ENCODE measurements around the gene OR1I1. TPM values are rescaled to one million over a fixed set of nuclear protein-coding genes. Genes with fewer than 3 reads are reported as not detected.
A peak's percentile ranks its signal among the peaks of the same experiment; 100 is the strongest.

Gene OR1I1
- total RNA-seq, 1 donor from 2014 or later, result not detected

GRCh38 chr19:15104003-15104402 is 22.0 kb downstream of the OR1I1 start:
- Mint-ChIP-seq H3K27me3 (ENCODE audit: unreplicated experiment) (peaks cover 17% of the 10 kb centered on the region), H3K4me3 (ENCODE audit: unreplicated experiment) (no peak overlapping the region), H3K27ac (ENCODE audit: unreplicated experiment) (no peak overlapping the region), H3K36me3 (ENCODE audit: low read depth, unreplicated experiment) (peaks cover 7% of the 10 kb centered on the region), H3K4me1 (ENCODE audit: unreplicated experiment) (peaks cover 20% of the 10 kb centered on the region), H3K9me3 (ENCODE audit: unreplicated experiment) (peaks cover 4% of the 10 kb centered on the region)
- DNase-seq (ENCODE audit: low spot score), result no peak
- TF ChIP-seq, protein P1, sequence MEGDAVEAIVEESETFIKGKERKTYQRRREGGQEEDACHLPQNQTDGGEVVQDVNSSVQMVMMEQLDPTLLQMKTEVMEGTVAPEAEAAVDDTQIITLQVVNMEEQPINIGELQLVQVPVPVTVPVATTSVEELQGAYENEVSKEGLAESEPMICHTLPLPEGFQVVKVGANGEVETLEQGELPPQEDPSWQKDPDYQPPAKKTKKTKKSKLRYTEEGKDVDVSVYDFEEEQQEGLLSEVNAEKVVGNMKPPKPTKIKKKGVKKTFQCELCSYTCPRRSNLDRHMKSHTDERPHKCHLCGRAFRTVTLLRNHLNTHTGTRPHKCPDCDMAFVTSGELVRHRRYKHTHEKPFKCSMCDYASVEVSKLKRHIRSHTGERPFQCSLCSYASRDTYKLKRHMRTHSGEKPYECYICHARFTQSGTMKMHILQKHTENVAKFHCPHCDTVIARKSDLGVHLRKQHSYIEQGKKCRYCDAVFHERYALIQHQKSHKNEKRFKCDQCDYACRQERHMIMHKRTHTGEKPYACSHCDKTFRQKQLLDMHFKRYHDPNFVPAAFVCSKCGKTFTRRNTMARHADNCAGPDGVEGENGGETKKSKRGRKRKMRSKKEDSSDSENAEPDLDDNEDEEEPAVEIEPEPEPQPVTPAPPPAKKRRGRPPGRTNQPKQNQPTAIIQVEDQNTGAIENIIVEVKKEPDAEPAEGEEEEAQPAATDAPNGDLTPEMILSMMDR (IDR thresholded peaks at IDR 0.05; ENCODE audit: unreplicated experiment), result no peak

GRCh38 chr19:15104411-15104810 is 22.4 kb downstream of the OR1I1 start:
- Mint-ChIP-seq H3K9me3 (ENCODE audit: unreplicated experiment) (peaks cover 4% of the 10 kb centered on the region), H3K27me3 (ENCODE audit: unreplicated experiment) (peaks cover 17% of the 10 kb centered on the region), H3K36me3 (ENCODE audit: low read depth, unreplicated experiment) (peaks cover 7% of the 10 kb centered on the region), H3K27ac (ENCODE audit: unreplicated experiment) (no peak overlapping the region), H3K4me3 (ENCODE audit: unreplicated experiment) (no peak overlapping the region), H3K4me1 (ENCODE audit: unreplicated experiment) (peaks cover 20% of the 10 kb centered on the region)
- TF ChIP-seq, protein P1 (IDR thresholded peaks at IDR 0.05; ENCODE audit: unreplicated experiment), result no peak
- DNase-seq (ENCODE audit: low spot score), result no peak

DNA sequence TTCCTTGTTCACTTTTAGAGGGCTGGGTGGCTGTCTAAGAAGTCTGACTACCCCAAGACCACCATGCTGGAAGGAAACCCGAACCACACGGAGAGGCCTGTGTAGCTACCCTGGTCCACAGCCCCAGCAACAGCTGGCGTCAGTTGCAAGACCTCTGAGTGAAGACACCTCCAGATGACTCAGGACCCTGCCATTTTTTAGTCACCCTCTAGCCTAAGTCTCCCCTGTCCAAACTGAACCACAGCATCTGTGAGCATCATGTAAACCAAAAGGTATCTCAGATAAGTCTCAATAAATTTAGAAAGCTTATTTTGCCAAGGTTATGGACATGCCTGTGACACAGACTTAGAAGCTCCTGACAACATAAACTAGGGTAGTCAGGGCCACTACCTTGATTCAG is 23.0 kb downstream of the OR1I1 start:
- H3K27ac Mint-ChIP-seq (ENCODE audit: unreplicated experiment), result peak overlapping the region; percentile 26
- H3K36me3 Mint-ChIP-seq (ENCODE audit: low read depth, unreplicated experiment), result peaks cover 7% of the 10 kb centered on the region
- no peak for DNase-seq (ENCODE audit: low spot score)
- TF ChIP-seq, protein P1 (IDR thresholded peaks at IDR 0.05; ENCODE audit: unreplicated experiment), result no peak
- H3K4me1 Mint-ChIP-seq (ENCODE audit: unreplicated experiment), result peaks cover 20% of the 10 kb centered on the region
- H3K9me3 Mint-ChIP-seq (ENCODE audit: unreplicated experiment), result peaks cover 4% of the 10 kb centered on the region
- peaks cover 14% of the 10 kb centered on the region for H3K27me3 Mint-ChIP-seq (ENCODE audit: unreplicated experiment)
- H3K4me3 Mint-ChIP-seq (ENCODE audit: unreplicated experiment), result no peak overlapping the region

DNA sequence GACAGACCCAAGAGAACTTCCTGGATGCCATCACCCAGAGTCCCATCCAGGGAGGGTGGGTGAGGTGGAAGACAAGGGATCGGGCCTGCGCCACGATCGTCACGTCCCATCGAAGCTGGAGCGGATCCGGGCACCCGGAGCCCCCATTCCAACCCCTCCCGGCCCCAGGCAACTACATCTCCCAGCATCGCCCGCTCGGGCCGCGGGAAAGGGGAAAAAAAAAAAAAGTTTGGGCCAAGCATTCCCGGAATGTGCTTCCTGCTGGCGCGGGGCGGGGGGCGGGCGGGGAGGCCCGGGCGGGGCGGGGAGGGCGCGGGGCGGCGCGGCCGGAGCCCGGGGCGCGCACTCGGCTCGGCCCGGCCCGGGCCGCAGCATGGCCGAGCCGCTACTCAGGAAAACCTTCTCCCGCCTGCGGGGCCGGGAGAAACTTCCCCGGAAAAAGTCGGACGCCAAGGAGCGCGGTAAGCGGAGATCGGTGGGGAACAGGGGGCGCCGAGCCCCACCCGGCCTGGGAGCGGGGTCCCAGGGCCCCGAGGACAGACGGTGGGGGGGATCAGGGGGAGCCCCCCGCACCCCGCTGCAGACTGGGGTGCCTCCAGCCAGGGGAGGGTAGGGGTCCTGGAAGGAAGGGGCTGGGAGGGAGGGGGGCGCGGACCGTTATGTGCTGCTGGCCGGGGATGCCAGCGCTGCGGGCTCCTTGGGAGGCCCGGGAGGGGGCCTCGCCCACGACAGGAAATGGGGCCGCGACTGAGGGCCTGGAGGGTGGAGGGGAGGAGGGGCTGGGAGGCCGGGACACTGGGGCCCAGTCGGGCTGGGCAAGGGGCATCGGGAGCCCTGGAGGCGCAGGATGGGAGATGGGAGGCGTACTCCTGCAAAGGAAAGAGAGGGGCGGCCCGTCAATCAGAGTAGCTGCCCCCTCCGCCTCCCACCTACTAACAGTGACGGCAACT is 25.3 kb downstream of the OR1I1 start, which contains the start of gene SYDE1:
TSS of gene SYDE1 (plus strand) at position 341 of the 950 bp plus-strand sequence. CDS start at position 374, 33 bp downstream.
- peak; percentile 66 for DNase-seq (ENCODE audit: low spot score)
- TF ChIP-seq, protein P1 (IDR thresholded peaks at IDR 0.05; ENCODE audit: unreplicated experiment), result no peak

More for the DNA sequence above, 25.3 kb downstream of the OR1I1 start, which contains the start of gene SYDE1:
- Mint-ChIP-seq H3K27me3 (ENCODE audit: unreplicated experiment) (peaks cover 12% of the 10 kb centered on the region), H3K9me3 (ENCODE audit: unreplicated experiment) (peaks cover 4% of the 10 kb centered on the region), H3K4me3 (ENCODE audit: unreplicated experiment) (peak within 1 kb of the TSS; percentile 95), H3K27ac (ENCODE audit: unreplicated experiment) (peak within 1 kb of the TSS; percentile 99), H3K36me3 (ENCODE audit: low read depth, unreplicated experiment) (peaks cover 23% of the 10 kb centered on the region), H3K4me1 (ENCODE audit: unreplicated experiment) (peaks cover 14% of the 10 kb centered on the region)
